A549 (cell line): Measurements from ENCODE around the gene OSBPL6. TPM values are rescaled to one million over a fixed set of nuclear protein-coding genes. Genes with fewer than 3 reads are reported as not detected.
A peak's percentile ranks its signal among the peaks of the same experiment; 100 is the strongest.

ENCODE experiments used
- ATAC-seq, 2 experiments: fragments of 200-7000 bp in 1 of 2; fragments of >200 bp in 1 of 2; cut with Nextera tagmentation in 1 of 2; cut with Tn5 transposase in 1 of 2; 3 replicates each; pipeline versions ENCODE4 v1.8.0 to v1.9.1; 2018 to 2020; ENCODE audit warnings: mild to moderate bottlenecking in 1 of 2, moderate library complexity in 1 of 2
- CTCF ChIA-PET: fragments of 300-600 bp; sonication (Branson Sonifier 250); formaldehyde crosslinking; extraction: SDS; loops from one replicate; lab custom pipeline; 2021; ENCODE audit warnings: antibody characterized with exemption, inconsistent platforms; lab: Yijun Ruan, JAX
- POLR2A ChIA-PET: fragments of 350-600 bp; formaldehyde crosslinking; extraction: SDS; loops from one replicate; lab custom pipeline; 2021; ENCODE audit warnings: antibody characterized with exemption, inconsistent platforms; lab: Yijun Ruan, JAX
- DNase-seq, 2 experiments: peaks; one replicate each; pipeline versions ENCODE4 v3.0.0 to v3.0.0-alpha.2; 2011 to 2016; ENCODE audit warnings: low read depth in 1 of 2, low spot score in 1 of 2
- FAIRE-seq: peaks from 2 replicates; lab custom pipeline; 2011; peaks lifted over from hg19 to GRCh38; lab: Jason Lieb, UNC
- H3K27ac ChIP-seq, 2 experiments: fragments of >200 bp; sonication (Bioruptor Twin); formaldehyde crosslinking; 3 replicates each; pipeline ENCODE4 v1.5.1; 2016 to 2017
- H3K4me1 ChIP-seq: fragments of >200 bp; sonication (Bioruptor Twin); formaldehyde crosslinking; 3 replicates; pipeline ENCODE4 v1.6.1; 2016
- H3K4me2 ChIP-seq: fragments of >200 bp; sonication (Bioruptor Twin); formaldehyde crosslinking; 3 replicates; pipeline ENCODE4 v1.6.1; 2016
- H3K4me3 ChIP-seq: fragments of >200 bp; sonication (Bioruptor Twin); formaldehyde crosslinking; 3 replicates; pipeline ENCODE4 v1.5.1; 2016
- H3K9me3 ChIP-seq: fragments of >200 bp; sonication (Bioruptor Twin); formaldehyde crosslinking; 3 replicates; pipeline ENCODE4 v1.6.1; 2016
- CEBPB ChIP-seq, 2 experiments: fragments of >200 bp in 1 of 2; sonication (Bioruptor Twin) in 1 of 2; formaldehyde crosslinking in 1 of 2; IDR thresholded peaks; 2 replicates each; pipeline ENCODE4 v1.6.1; 2012 to 2016
- CHD2 ChIP-seq: fragments of 150-350 bp; IDR thresholded peaks from 2 replicates; pipeline ENCODE4 v1.6.1; 2014; ENCODE audit warnings: low read length; ENCODE audit not compliant: partially characterized antibody
- EHF ChIP-seq: fragments of 250-450 bp; sonication (Bioruptor Pico); IDR thresholded peaks from 2 replicates; pipeline ENCODE4 v1.5.0; 2020; ENCODE audit warnings: mild to moderate bottlenecking
- EP300 ChIP-seq, 2 experiments: fragments of >200 bp; sonication (Bioruptor Twin); formaldehyde crosslinking; IDR thresholded peaks; 2 replicates in 1 of 2; 3 replicates in 1 of 2; pipeline ENCODE4 v1.6.1; 2016 to 2017
- GATA3 ChIP-seq: IDR thresholded peaks from 2 replicates; pipeline ENCODE4 v1.6.1; 2012; ENCODE audit warnings: borderline replicate concordance
- HEYL ChIP-seq: fragments of 250-450 bp; sonication (Bioruptor Pico); IDR thresholded peaks from 2 replicates; pipeline ENCODE4 v1.8.0; 2021; ENCODE audit warnings: mild to moderate bottlenecking, moderate library complexity
- HOXA7 ChIP-seq: fragments of 250-450 bp; sonication (Bioruptor Pico); IDR thresholded peaks from 2 replicates; pipeline ENCODE4 v1.5.0; 2020; ENCODE audit warnings: mild to moderate bottlenecking, moderate library complexity
- HOXB5 ChIP-seq: fragments of 250-450 bp; sonication (Bioruptor Pico); IDR thresholded peaks from 2 replicates; pipeline ENCODE4 v1.5.0; 2020; ENCODE audit warnings: mild to moderate bottlenecking, moderate library complexity
- MAFK ChIP-seq: fragments of 450-650 bp; IDR thresholded peaks from 2 replicates; pipeline ENCODE4 v1.6.1; 2014; ENCODE audit not compliant: partially characterized antibody
- RAD21 ChIP-seq, 2 experiments: fragments of >200 bp in 1 of 2; sonication (Bioruptor Twin) in 1 of 2; formaldehyde crosslinking in 1 of 2; IDR thresholded peaks in 1 of 2; conservative IDR thresholded peaks in 1 of 2; 2 replicates in 1 of 2; 3 replicates in 1 of 2; pipeline ENCODE4 v1.6.1; 2012 to 2018; ENCODE audit warnings: inconsistent platforms in 1 of 2
- RCOR1 ChIP-seq: fragments of 150-350 bp; IDR thresholded peaks from 2 replicates; pipeline ENCODE4 v1.6.1; 2014; ENCODE audit warnings: antibody characterized with exemption, low read length, low read depth
- TP53 ChIP-seq: fragments of 250-450 bp; sonication (Bioruptor Pico); IDR thresholded peaks from 2 replicates; pipeline ENCODE4 v1.5.0; 2021; ENCODE audit warnings: mild to moderate bottlenecking, moderate library complexity
- ZFP36 ChIP-seq: fragments of 450-650 bp; IDR thresholded peaks from 2 replicates; pipeline ENCODE4 v1.6.1; 2014; ENCODE audit warnings: borderline replicate concordance; ENCODE audit not compliant: partially characterized antibody
- ZSCAN20 ChIP-seq: fragments of 250-450 bp; sonication (Bioruptor Pico); IDR thresholded peaks from 2 replicates; pipeline ENCODE4 v1.8.0; 2022; ENCODE audit warnings: mild to moderate bottlenecking, moderate library complexity
- WGBS: methylation state at CpG from one replicate; pipeline ENCODE4 v1.1.6; 2017; ENCODE audit errors: missing lambda C conversion rate; 5-methylcytosine and 5-hydroxymethylcytosine counted together
- polyA plus RNA-seq, 4 experiments: library from polyadenylated mRNA; depleted of rRNA in 3 of 4; stranded (reverse); fragments of >200 nt; fragmentation: RNase III in 1 of 4; extraction: RNeasy Plus Mini Kit Qiagen cat#74134 plus additional on column Dnase treatment in 1 of 4; gene quantifications; 2 replicates in 3 of 4; 3 replicates in 1 of 4; pipeline ENCODE4 v1.2.3, GENCODE V29; 2011 to 2017
- TF ChIP-seq, protein P1 (sequence below): fragments of 450-650 bp; IDR thresholded peaks from 2 replicates; pipeline ENCODE4 v1.6.1; 2014; ENCODE audit warnings: antibody characterized with exemption
- TF ChIP-seq, protein P2 (sequence below): IDR thresholded peaks from 2 replicates; pipeline ENCODE4 v1.6.1; 2012; ENCODE audit warnings: low read depth, borderline replicate concordance
- TF ChIP-seq, protein P3 (sequence below): fragments of 250-450 bp; sonication (Bioruptor Pico); IDR thresholded peaks from 2 replicates; pipeline ENCODE4 v1.5.0; 2020; ENCODE audit warnings: low read depth, mild to moderate bottlenecking, moderate library complexity

OSBPL6 gene
- polyA plus RNA-seq, 2 of the 4 experiments (the other 2 are of a cell fraction) = 2.9 to 8.2 TPM

DNA sequence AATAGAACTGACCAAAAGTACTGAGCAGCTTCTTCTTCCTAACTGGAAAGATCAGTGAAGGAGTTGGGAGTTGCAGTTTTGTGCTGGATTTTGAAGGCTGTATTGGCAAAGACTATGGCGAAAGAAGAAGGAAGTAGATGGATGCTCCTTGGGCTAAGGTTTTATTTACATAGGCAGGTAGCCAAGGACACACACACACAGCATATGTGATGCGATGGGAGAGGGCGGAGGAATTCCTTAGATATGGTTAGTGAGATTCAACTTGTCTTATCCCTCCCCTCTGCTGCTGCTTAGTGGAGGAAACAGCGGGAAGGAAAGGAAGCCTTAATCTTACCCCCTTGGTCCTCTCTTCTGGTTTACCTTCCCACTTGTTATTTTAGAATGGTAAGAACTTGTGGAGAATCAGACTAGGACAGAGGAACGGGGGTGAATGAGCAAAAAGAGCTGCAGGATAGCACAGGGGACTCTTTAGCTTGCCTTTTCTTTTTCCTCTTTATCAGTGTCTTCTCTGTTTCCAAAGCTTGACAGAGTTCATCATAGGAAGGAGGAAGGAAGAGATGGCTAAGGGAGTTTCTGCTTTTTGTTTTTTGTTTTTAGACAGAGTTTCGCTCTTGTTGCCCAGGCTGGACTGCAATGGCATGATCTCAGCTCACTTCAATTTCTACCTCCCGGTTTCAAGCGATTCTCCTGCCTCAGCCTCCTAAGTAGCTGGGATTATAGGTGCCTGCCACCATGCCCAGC, 87.9 kb downstream of the OSBPL6 start:
- Histone ChIP-seq H3K9me3 (no peaks in the 10 kb centered on the region), H3K27ac (peak overlapping the region; percentile 38 to 55; a peak in 3 of 6 replicates), H3K4me1 (peaks cover 27% of the 10 kb centered on the region), H3K4me2 (peak overlapping the region; percentile 61), H3K4me3 (0 out of 3 replicates have a peak overlapping the region, but pooled peaks have one; percentile 8)
- TF ChIP-seq HOXA7 (no peak), EP300 (IDR thresholded peaks at IDR 0.05) (no peak), CHD2 (no peak), ZFP36 (no peak), HEYL (CRISPR knock-in tag) (no peak), GATA3 (no peak), EHF (no peak), HOXB5 (CRISPR knock-in tag) (no peak)
- TF ChIP-seq, protein P1, sequence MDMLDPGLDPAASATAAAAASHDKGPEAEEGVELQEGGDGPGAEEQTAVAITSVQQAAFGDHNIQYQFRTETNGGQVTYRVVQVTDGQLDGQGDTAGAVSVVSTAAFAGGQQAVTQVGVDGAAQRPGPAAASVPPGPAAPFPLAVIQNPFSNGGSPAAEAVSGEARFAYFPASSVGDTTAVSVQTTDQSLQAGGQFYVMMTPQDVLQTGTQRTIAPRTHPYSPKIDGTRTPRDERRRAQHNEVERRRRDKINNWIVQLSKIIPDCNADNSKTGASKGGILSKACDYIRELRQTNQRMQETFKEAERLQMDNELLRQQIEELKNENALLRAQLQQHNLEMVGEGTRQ = no peak
- ATAC-seq (peak; percentile 90 to 93), FAIRE-seq (no peak), DNase-seq (peak; percentile 6 to 82)
- ChIA-PET POLR2A (interaction anchor here (1.5 kb wide), 1 partner anchor 87 kb away, joined by 4 read pairs; no protein-coding TSS in a partner anchor), CTCF (interaction anchor here (1.6 kb wide), 1 partner anchor 17 kb away, joined by 5 read pairs; no protein-coding TSS in a partner anchor)
- WGBS = 45% methylated on average over 8 of the region's 8 CpGs

DNA sequence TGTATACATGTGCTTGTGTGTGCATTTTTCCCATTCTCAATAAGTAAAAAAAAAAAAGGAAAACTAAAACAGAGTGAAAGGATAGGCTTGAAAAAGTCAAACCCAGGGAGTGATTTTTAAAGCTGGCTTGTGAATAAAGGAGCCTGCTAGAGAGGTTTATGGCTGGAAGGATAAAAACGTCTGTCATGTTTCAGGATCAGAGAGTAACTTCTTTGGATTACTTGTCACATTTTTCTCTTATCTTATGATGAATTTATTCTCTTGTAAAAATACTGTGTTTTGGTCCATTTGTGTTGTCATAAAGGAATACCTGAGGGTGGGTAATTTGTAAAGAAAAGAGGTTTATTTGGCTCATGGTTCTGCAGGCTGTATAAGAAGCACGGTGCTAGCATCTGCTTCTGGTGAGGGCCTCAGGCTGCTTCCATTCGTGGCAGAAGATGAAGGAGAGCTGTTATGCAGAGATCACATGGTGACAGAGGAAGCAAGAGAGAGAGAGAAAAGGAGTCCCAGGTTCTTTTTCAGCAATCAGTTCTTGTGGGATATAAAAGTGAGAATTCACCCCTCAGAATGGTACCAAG, 89.1 kb downstream of the OSBPL6 start:
- Histone ChIP-seq H3K4me1 (peaks cover 22% of the 10 kb centered on the region), H3K4me3 (no peak overlapping the region), H3K27ac (no peak overlapping the region), H3K9me3 (no peaks in the 10 kb centered on the region), H3K4me2 (no peak overlapping the region)
- POLR2A ChIA-PET = no interaction called here
- ATAC-seq (no peak), FAIRE-seq (no peak), DNase-seq (no peak)
- 63% methylated on average over 3 of the region's 3 CpGs for WGBS
- TF ChIP-seq, protein P2, sequence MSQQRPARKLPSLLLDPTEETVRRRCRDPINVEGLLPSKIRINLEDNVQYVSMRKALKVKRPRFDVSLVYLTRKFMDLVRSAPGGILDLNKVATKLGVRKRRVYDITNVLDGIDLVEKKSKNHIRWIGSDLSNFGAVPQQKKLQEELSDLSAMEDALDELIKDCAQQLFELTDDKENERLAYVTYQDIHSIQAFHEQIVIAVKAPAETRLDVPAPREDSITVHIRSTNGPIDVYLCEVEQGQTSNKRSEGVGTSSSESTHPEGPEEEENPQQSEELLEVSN = no peak
- TF ChIP-seq, protein P3, sequence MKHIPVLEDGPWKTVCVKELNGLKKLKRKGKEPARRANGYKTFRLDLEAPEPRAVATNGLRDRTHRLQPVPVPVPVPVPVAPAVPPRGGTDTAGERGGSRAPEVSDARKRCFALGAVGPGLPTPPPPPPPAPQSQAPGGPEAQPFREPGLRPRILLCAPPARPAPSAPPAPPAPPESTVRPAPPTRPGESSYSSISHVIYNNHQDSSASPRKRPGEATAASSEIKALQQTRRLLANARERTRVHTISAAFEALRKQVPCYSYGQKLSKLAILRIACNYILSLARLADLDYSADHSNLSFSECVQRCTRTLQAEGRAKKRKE (CRISPR knock-in tag) = no peak
- TF ChIP-seq RCOR1 (no peak), CEBPB (IDR thresholded peaks at IDR 0.05) (no peak), TP53 (CRISPR knock-in tag) (no peak), MAFK (no peak), RAD21 (conservative IDR thresholded peaks at IDR 0.05 in 1 of 2, IDR thresholded peaks at IDR 0.05 in 1 of 2) (no peak), ZSCAN20 (CRISPR knock-in tag) (no peak), EP300 (IDR thresholded peaks at IDR 0.05) (no peak)
- TF ChIP-seq, protein P1 = no peak
- CTCF ChIA-PET = interaction anchor here (0.6 to 1.6 kb wide), 3 partner anchors 16 to 188 kb away, joined by 3 to 5 read pairs (median 3); no protein-coding TSS in a partner anchor
